Iris pigment epithelial cell (primary cell): ENCODE data around the gene NDST1.

Source experiments
- DNase-seq: peaks from one replicate; pipeline ENCODE4 v3.0.0-alpha.2; 2011; ENCODE audit warnings: low read depth

NDST1 gene

DNA sequence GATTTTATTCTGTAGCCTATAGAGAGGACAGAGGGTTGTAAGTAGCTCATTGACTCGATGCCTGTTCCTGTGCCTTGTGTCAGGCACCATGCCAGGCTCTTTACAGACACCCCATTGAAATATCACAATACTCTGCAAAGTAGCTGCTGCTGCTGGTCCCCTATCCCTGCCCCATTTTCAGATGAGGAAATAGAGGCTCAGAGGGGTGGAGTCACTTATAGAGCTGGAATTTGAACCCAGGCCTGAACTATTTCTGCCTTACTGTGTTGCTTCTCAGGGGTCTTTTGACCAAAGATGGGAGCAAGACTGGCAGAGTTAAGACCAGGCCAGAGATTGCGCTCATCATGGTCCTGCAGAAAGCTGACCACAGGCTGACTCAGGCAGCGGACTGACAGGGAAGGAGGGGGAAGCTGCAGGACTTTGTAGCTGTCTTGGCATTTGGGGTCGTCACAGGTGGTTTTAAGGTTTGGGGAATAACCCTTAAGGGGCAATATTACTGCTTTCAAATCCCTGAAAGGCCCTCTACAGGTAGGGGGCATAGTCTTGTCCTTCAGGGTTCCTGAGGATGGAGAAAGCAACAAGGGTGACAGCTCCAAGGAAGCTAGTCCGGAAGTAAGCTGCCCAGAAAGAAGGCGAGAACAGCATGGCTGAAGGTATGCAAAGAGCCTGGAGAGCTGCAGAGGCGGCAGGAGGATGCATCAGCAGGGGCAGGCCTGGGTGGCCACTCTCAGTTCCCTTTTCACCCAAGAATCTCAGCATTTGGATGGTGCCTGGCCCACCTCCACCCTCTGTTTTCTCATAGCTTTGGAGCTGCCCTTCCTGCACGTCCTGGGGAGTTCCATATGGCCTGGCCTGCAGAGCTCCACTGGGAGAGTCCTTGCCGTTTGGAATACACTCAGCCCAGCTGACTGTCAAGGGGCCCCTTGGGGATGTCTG lies 18.3 kb upstream of the NDST1 start:
- peak; percentile 69 for DNase-seq

DNA sequence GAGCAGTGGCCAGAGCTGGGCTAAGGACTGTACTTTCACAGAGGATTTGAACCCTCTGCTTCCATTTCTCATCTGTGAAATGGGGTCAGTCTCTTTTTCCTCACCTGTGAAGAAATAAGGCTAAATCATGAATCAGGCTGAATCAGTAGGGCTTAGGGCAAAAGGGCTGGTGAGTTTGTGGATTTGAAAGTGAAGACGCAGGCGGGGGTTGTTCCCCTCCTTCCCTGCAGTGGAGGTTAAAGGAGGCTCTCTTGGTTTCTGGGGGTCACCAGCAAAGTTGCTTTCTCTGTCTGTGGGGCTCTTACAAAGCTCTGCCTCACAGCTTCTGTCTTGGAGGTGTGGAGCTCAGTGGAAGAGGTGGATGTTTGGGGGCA lies 17.6 kb upstream of the NDST1 start:
- DNase-seq, result no peak

DNA sequence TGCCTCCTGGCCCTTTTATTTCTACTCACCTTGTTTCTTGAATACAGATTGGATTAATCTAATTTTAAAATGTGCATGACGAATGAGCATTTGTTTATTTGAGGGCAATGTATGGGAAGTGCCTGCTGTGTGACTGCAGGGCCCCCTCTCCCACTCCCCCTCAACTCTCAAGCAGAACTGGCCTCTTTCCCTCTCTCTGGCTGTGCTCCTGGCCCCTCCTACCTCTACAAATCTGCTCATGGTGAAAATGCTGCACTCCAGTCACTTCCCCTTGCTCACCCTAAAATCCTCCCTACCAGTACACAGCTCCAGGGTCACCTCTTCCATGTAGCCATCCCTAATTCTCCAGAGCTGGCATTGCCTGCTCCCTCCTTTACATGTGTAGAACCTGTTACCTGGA lies 17.2 kb upstream of the NDST1 start:
- no peak for DNase-seq

DNA sequence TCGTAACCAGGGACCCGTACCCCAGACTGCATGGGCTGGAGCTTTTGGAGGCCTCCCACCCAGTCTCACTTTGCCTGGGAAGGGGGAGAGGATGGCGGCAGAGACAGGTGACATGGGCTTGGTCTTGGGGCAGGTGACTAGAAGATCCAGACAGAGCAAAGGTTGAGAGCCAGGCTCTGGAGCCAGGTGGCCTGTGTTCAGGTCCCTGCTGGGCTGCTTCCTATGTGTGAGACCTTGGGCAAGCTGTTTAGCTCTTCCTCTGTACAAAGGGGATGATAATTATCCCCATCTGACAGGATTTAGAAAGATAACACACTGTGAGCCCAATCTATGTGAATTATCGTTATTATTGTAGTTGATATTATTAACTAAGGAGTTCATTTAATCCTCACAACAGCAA lies 16.1 kb upstream of the NDST1 start:
- DNase-seq, result no peak

DNA sequence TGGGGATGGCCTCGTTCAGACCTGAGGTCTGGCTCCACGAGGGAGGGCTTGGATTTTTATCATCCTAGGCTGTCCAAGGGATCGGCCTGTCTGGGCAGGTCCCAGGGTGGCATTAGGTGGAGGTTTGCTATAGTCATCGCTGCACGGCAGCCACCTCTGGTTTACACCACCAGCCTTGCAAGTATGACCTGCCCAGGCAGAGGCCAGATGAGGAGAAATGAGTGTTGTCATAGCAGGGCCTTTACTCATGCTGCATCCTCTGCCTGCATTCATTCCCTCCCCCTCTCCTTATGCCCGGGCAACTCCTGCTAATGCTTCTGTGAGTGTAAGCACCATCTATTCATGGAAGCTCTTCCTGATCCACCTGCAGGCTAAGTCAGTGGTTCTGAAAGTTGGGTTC lies 15.3 kb upstream of the NDST1 start:
- DNase-seq, result peak; percentile 74

DNA sequence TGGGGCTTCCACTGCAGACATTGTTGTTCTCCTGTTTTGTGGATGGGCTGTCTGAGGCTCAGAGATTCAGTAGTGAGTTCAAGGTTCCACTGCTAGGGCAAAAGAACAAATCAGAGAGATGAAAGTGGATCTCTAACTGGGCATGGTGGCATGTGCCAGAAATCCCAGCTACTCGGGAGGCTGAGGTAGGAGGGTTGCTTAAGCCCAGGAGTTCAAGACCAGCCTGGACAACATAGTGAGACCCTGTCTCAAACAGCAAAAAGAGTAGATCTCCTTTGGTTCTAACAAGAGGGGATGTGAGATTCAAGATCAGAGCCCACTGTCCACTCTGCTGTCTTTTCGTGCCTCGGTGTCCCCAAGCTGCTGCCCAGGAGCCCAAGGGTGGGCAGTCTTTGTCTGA lies 11.8 kb upstream of the NDST1 start:
- no peak for DNase-seq

DNA sequence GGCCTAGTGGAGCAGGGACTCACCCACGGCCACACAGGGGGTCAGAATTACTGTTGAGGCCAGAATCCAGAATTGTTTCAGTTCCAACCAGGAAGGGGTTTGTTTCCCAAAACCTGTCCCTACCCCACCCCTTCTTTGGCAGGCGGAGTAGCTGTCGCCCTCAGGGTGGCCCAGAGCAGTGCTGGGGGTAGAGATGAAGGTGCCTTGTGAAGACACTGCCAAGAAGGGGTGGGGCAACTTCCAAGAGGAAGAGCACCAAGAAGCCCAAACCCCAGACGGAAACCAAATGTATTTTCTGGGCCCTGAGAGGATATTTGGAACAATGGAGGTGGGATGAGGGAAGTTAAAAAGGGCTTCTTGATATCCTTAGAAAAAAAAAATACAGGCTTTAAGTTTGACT lies 11.4 kb upstream of the NDST1 start:
- DNase-seq, result no peak

DNA sequence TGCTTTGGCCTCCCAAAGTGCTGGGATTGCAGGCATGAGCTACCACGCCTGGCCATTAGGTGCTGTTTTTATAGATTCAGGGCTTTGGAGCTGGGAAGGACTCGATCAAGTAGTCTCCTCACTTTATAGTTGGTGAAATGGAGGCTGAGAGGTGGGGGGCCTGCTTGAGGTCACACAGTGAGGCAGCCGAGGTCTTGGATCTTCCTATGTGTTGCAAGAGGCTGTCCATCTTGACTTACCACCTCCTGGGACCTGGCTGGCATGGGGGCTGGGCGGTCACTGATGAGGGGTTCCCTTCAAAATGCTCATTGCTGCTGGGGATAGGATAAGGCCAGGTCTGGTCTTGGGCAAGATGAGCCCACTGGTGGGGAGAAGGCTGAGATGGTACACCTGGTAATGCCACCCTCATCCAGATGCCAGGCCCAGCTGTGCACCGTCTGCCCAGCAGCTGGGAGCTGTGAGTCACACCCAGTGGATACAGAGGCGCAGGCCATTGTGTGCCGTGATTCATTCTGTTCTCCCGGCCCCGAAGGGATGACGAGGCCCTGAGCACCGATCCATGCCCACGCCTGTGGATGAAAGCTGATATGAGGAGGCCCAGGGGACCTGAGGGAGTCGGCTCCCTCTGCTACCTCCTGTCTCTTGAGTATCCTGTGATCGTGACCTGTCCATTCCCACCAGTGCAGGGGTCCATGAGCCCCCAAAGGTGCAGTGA lies 10.5 kb upstream of the NDST1 start:
- DNase-seq, result peak; percentile 94

DNA sequence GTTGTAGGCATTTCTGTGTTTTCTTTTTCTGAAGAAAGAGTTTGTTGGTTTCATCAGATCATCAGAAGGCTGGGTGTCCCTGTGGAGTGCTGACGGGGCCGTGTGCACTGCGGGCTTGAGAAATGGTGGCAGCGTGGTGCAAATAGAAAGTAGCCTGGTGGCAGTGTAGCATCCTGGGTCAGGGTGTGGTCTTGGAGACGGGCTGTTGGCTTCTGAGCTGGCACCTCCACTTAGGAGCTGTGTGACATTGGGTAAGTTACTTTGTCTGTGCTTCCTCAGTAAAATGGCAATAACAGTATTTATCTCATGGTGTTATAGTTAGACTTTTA lies 10.0 kb upstream of the NDST1 start:
- DNase-seq, result no peak

DNA sequence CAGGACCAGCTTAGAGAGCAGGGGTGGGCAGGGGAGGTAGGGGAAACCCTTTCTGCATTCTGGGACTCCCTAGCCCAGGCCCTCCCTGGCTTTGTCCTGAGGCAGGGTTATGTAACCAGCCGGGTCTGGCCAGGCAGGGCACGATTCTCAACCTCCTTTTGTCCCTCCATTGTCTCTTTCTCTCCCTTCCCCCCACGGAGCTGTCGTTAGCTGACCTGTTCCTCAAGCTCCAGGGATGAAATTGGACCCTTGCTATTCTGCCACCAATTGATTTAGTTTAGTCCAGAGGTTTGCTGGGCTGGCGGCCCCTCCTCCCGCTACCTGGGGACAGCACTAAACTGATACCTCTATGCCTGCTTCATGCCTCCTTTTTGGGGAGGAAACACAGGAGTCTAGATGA lies 9.4 kb upstream of the NDST1 start:
- DNase-seq, result no peak

DNA sequence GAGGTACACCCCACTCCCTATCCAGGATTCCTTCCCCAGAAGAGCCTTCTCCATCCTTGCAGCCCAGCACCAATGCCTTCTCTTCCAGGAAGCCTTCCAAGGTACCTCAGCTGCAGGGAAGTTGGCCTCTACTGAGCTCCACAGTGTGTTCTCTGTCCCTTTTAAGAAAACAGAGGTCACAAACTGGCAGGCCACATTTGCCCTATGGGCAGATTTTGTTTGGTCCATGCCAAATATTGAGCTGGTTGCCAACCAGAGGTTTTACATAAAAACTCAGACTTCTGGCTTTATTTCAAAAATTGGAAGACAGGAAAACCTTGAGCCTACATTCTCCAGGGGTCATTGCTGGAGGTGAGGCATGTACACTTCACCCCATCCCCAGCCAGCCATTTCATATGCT lies 9.0 kb upstream of the NDST1 start:
- DNase-seq, result no peak

DNA sequence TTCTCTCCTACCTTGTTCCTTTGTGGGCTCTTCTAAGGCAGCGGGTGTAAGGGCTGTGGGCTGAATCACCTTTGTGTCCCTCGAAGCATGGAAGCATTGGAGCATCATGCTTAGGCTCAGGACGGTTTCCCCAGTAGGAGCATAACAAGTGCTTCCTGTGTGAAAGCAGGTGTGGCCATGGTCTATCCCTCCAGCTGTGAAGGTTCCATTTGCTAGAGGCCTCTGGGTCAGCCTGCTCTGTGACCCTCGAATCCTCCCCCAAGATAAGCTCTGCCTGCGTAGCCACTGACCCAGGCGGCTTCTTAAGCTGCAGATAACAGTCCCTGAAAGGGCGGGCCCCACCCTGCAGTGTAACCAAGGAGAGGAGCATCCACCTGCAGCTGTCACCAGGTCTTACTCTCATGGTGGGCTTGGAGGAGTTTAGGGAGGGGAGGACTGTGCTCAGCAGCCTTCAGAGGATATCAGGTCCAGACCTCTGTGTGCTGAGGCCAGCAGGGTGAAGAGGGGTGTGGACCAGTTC lies 8.4 kb upstream of the NDST1 start:
- DNase-seq, result no peak

DNA sequence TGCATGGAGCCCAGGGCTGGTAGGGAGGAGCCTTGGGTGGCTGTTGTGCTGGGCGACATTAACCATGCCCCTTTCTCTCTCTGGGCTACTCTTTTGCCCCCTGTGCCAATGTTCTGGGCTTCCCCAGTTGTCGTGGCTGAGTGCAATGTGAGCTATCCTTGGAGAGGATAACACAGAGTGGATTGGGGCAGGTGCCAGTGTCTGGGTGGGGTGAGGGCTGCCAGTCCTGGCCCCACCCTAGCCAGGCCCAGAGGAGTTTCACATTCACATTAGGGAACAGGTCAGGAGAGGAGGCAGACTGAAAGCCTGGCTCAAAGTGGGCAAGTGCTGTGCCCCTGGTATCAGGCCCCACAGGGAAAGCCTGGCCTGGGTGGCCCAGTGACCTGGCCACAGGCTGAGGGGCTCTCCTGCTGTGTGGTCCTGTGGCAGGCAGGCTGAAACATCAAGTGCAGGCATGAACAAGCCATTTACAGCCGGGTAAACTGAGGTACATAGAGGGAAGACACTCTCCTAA lies 7.5 kb upstream of the NDST1 start:
- DNase-seq, result no peak

DNA sequence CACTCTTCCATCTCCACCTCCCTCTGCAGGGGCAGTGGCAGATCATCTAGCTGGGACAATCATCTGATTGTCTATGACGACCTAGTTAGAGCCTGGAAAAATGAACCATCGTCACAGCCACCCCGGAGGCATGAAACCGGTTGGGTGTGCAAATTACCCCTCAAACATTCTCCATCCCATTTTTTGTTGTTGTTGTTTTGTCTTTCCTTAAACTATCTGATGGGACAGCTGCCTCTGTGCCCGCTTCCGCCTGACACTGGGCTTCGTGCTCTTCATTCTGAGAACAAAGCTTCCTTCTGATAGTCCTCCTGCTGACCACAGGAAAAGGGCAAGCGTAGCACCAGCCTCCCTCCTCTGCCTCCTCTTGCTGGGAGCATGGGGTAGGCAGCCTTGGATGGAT lies 7.0 kb upstream of the NDST1 start:
- DNase-seq, result no peak

DNA sequence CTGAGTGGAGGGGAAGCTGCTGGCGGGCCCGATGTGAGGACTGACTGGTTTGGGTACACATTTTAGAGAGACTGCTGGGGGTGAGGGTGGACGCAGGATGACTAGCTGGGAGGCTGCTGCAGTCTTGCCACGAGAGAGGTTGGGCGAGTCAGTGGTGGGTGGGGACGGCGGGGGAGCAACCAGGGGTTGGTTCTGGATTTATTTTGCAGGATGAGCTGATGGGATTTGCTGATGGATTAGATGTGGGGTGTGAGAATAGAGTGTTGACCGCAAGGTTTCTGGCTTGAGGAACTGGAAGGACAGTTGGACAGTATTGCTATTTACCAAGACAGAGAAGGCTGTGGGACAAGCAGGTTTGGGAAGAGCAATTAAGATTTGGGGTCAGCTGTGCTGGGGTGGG lies 5.8 kb upstream of the NDST1 start:
- no peak for DNase-seq

DNA sequence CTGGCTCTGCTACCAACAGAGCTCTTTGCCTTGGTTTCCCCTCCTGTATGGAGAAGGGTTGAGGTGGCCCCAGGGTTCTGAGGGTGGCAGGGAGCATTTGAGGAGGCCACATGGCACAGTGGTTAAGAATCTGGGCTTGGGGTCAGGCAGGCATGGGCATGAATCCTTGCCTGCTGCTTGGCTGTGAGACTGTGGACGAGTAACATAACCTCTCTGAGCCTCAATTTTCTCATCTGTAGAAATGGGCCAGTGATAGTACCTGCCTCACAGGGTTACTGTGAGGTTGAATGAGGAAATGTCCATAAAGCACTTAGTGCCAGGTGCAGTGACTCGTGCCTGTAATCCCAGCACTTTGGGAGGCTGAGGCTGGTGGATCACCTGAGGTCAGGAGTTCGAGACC lies 5.1 kb upstream of the NDST1 start:
- DNase-seq, result no peak

DNA sequence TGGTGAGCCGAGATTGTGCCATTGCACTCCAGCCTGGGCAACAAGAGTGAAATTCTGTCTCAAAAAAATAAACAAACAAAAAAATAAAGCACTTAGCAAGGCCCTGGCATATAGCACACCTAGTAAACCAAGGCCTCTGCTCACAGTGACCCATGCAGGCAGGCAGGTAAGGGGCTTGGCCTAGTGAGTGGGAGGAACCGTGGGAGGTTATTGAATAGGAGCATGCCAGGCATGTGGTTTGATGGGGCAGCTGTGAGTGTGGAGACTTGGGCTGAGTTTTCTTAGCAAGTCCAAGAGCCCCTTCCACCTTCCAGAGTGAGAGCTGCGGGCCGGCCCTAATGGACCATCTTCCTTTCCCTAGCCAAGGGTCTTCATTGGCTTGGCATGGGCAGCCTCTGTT lies 4.5 kb upstream of the NDST1 start:
- no peak for DNase-seq

DNA sequence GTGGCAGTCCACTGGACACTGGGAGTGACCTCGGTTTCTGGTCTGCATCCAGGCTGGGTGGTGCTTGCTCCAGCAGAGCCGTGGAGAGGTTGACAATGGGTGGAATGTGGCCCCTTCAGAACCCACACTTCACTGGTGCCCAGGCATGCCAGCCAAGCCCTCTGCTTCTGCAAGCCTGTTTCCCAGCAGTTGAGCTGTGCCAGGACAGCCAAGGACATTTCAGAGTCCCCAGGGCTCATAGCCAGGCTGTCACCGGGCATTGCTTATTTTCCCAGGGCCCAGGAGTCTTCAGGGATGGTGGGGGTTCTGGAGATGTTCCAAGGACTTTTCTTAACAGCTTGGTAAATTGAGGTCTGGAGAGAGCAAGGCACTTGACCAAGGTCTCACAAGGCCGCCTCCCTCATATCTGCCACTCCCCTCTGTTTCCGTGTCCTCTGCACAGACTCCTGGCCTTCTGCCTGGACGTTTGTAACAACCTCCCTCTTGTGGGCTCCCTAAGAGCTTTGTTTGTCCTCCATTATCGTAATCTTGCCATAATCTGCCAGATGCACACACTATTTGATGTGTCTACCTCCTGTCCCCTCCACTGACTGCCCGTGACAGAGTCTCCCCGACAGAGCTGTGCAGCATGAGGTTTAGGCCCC lies 3.8 kb upstream of the NDST1 start:
- peak; percentile 51 for DNase-seq

DNA sequence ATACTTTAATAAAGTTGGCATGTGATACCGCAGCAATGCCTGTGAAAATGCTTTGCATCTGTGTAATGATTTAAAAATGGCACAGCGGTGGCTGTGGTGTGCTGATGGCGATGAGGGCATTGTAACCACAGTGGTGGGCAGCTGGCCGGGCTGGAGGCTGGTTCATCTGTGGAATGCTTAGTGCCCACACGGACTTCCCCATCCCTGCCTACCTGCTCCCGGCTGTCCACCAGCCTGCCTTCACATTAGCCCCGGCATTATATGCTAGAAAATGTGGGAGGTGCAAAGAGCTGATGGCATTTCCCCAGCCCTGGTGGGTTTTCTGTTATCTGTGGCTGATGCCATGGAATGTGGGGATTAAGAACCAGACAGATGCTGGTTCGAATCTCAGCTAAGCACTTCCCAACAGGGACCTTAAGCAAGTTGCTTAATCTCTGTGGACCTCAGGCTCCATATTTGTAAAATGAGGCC lies 2.9 kb upstream of the NDST1 start:
- DNase-seq, result no peak

DNA sequence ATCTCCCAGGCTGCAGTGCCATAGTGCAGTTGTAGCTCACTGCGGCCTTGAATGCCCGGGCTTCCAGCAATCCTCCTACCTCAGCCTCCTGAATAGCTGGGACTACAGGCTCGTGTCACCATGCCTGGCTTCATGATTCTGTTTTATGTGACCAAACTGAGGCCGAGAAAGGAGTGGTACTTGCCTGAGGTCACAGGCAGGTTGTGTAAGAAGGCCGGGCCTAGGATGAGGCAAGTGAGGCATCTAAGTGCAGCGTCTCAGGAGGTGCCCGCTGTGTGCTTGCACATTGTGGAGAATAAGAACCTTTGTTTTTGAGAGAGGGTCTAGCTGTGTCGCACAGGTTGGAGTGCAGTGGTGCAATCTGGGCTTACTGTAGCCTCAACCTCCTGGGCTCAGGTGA lies 2.1 kb upstream of the NDST1 start:
- DNase-seq, result no peak

DNA sequence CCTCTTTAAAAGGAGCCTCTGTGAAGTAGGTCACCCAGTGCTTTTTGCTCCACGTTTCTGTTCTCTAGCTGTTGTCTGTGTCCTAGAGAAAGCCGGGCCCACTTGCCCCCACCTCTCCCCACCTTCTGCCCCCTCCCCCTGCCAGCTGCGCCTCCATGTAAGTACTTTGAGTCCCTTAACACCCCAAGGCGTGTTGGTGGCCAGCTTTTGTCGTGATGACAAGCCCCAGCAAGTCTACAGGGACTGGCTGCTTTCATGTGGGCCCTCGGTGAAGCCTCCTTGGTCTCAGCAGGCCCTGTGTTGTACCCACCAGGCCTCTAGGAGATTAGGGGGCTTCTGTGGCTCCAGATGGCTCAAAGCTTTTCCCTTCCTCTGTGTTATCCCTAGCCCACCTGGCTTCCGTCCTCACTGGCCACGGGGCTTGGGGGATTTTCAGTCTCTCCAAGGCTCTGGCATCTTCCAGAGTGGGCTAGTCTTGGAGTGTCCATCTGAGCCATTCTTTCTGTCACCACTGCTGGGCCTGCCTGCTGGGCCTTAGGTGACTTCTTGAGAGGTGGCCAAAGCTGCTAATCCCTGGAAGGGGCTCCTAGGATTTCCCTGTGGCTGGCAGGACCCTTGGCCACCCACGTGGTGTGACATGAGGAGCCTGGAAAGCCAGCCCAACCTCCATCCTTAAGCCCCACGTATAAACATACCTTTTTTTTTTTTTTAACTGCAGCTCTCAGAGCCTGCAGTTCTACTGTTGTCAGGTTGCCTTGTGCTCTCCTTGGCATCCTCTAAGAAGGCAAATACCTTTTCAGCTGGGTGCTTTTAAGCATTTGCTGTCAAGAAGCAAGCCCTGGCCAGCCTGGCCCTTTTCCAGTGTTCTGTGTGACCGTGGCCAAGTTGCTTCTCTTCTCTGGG lies 1.1 kb upstream of the NDST1 start:
- DNase-seq, result no peak

DNA sequence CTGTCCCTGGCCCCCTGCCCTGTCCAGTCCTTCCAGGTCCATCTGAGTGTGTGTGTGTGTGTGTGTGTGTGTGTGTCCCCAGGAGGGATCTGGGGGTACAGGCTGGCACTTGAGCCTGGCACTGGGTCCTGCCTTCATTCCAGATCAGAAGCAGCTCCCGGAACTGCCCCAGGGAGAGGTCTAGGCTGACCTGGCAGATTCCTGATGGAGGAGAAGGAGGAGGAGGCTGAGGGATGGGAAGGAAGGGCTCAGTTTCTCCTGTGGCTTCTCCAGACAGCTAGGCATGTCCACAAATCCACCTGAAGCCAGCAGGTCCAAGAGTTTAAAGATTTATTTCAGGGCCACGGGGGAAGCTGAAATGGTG lies 328 bp downstream of the NDST1 start:
- DNase-seq, result no peak
